H9 (cell line): ENCODE measurements around the gene THRAP3. TPM values are rescaled to one million over a fixed set of nuclear protein-coding genes. Genes with fewer than 3 reads are reported as not detected.
A peak's percentile ranks its signal among the peaks of the same experiment; 100 is the strongest.

Experiments used
- DNase-seq: peaks from one replicate; pipeline ENCODE4 v3.0.0-alpha.2; 2017
- H2AFZ ChIP-seq: one replicate; pipeline ENCODE4 v1.6.1; 2013; ENCODE audit warnings: mild to moderate bottlenecking, low read length, control low read depth, moderate library complexity
- H2AK5ac ChIP-seq: 2 replicates; pipeline ENCODE4 v1.6.1; 2013; ENCODE audit warnings: low read length, control low read depth, mixed read lengths; ENCODE audit not compliant: insufficient read length
- H2BK120ac ChIP-seq: one replicate; pipeline ENCODE4 v1.6.1; 2013; ENCODE audit warnings: low read depth, mild to moderate bottlenecking, low read length, control low read depth, inconsistent platforms; ENCODE audit not compliant: poor library complexity, severe bottlenecking
- H2BK12ac ChIP-seq: 2 replicates; pipeline ENCODE4 v1.6.1; 2013; ENCODE audit warnings: low read length, control low read depth, mixed read lengths, low read depth; ENCODE audit not compliant: insufficient read length
- H2BK15ac ChIP-seq: 2 replicates; pipeline ENCODE4 v1.6.1; 2013; ENCODE audit warnings: low read depth, low read length, control low read depth
- H2BK20ac ChIP-seq: one replicate; pipeline ENCODE4 v1.6.1; 2013; ENCODE audit warnings: low read depth, mild to moderate bottlenecking, low read length, control low read depth, inconsistent platforms; ENCODE audit not compliant: poor library complexity, severe bottlenecking
- H2BK5ac ChIP-seq: 2 replicates; pipeline ENCODE4 v1.6.1; 2013; ENCODE audit warnings: low read length, control low read depth, mixed read lengths; ENCODE audit not compliant: insufficient read length
- H3K14ac ChIP-seq: 2 replicates; pipeline ENCODE4 v1.6.1; 2013; ENCODE audit warnings: low read length, control low read depth; ENCODE audit not compliant: insufficient read depth
- H3K18ac ChIP-seq: 2 replicates; pipeline ENCODE4 v1.6.1; 2013; ENCODE audit warnings: low read depth, mild to moderate bottlenecking, mixed read lengths, low read length, control low read depth; ENCODE audit not compliant: insufficient read length
- H3K23ac ChIP-seq: 2 replicates; pipeline ENCODE4 v1.6.1; 2013; ENCODE audit warnings: low read length, control low read depth, mixed read lengths, low read depth; ENCODE audit not compliant: insufficient read length
- H3K23me2 ChIP-seq: 2 replicates; pipeline ENCODE4 v1.6.1; 2013; ENCODE audit warnings: low read depth, mild to moderate bottlenecking, mixed read lengths, low read length, control low read depth; ENCODE audit not compliant: insufficient read length, poor library complexity, severe bottlenecking
- H3K27ac ChIP-seq: 2 replicates; pipeline ENCODE4 v1.5.1; 2013; ENCODE audit warnings: low read length, control low read depth, mixed read lengths, low read depth; ENCODE audit not compliant: insufficient read length
- H3K27me3 ChIP-seq: 2 replicates; pipeline ENCODE4 v1.6.1; 2013; ENCODE audit warnings: low read length, control low read depth, inconsistent platforms; ENCODE audit not compliant: insufficient read depth
- H3K4ac ChIP-seq: 2 replicates; pipeline ENCODE4 v1.6.1; 2013; ENCODE audit warnings: low read depth, mild to moderate bottlenecking, control low read depth, inconsistent platforms, low read length, moderate library complexity
- H3K4me1 ChIP-seq: 2 replicates; pipeline ENCODE4 v1.6.1; 2013; ENCODE audit warnings: low read length, control low read depth, inconsistent platforms; ENCODE audit not compliant: insufficient read depth
- H3K4me2 ChIP-seq: 2 replicates; pipeline ENCODE4 v1.6.1; 2013; ENCODE audit warnings: low read length, control low read depth, mixed read lengths; ENCODE audit not compliant: insufficient read length, insufficient read depth
- H3K56ac ChIP-seq: 2 replicates; pipeline ENCODE4 v1.6.1; 2013; ENCODE audit warnings: low read depth, mild to moderate bottlenecking, mixed read lengths, low read length, control low read depth; ENCODE audit not compliant: insufficient read length
- H3K79me1 ChIP-seq: 2 replicates; pipeline ENCODE4 v1.6.1; 2013; ENCODE audit warnings: low read depth, mild to moderate bottlenecking, moderate library complexity, low read length, control low read depth, inconsistent platforms; ENCODE audit not compliant: insufficient read depth, poor library complexity, severe bottlenecking
- H3K79me2 ChIP-seq: 2 replicates; pipeline ENCODE4 v1.6.1; 2013; ENCODE audit warnings: low read length, control low read depth, inconsistent platforms; ENCODE audit not compliant: insufficient read depth
- H3K9ac ChIP-seq: 2 replicates; pipeline ENCODE4 v1.6.1; 2013; ENCODE audit warnings: low read length, control low read depth, mixed read lengths; ENCODE audit not compliant: insufficient read length; ENCODE audit errors: extremely low read depth
- H3K9me3 ChIP-seq: one replicate; pipeline ENCODE4 v1.6.1; 2013; ENCODE audit warnings: low read depth, low read length, inconsistent platforms; ENCODE audit not compliant: control insufficient read depth
- H3T11ph ChIP-seq: one replicate; pipeline ENCODE4 v1.6.1; 2013; ENCODE audit warnings: mild to moderate bottlenecking, low read length, control low read depth, inconsistent platforms
- H4K20me1 ChIP-seq: one replicate; pipeline ENCODE4 v1.6.1; 2013; ENCODE audit not compliant: control insufficient read depth, insufficient read length, insufficient read depth
- H4K5ac ChIP-seq: 2 replicates; pipeline ENCODE4 v1.6.1; 2013; ENCODE audit warnings: low read depth, mild to moderate bottlenecking, mixed read lengths, low read length, control low read depth; ENCODE audit not compliant: insufficient read length
- H4K8ac ChIP-seq: replicated peaks from 2 replicates; pipeline ENCODE4 v1.6.1; 2013; ENCODE audit warnings: low read length, control low read depth, mixed read lengths, low read depth; ENCODE audit not compliant: insufficient read length
- H4K91ac ChIP-seq: 2 replicates; pipeline ENCODE4 v1.6.1; 2013; ENCODE audit warnings: low read depth, mild to moderate bottlenecking, moderate library complexity, mixed read lengths, low read length, control low read depth; ENCODE audit not compliant: insufficient read length
- H3K27ac Mint-ChIP-seq, 3 experiments: 2 replicates in 2 of 3; 3 replicates in 1 of 3; pipeline ENCODE4 v1.8.0; 2020 to 2021; ENCODE audit warnings: mixed read lengths in 3 of 3, mild to moderate bottlenecking in 1 of 3, moderate library complexity in 1 of 3
- H3K27me3 Mint-ChIP-seq: 2 replicates; pipeline ENCODE4 v1.8.0; 2021; ENCODE audit warnings: low read depth, mild to moderate bottlenecking, moderate library complexity, mixed read lengths
- H3K36me3 Mint-ChIP-seq, 3 experiments: 2 replicates in 2 of 3; 3 replicates in 1 of 3; pipeline ENCODE4 v1.8.0; 2020 to 2021; ENCODE audit warnings: low read depth in 3 of 3, mixed read lengths in 3 of 3; ENCODE audit not compliant: insufficient read depth in 1 of 3
- H3K4me1 Mint-ChIP-seq, 2 experiments: 2 replicates each; pipeline ENCODE4 v1.8.0; 2020; ENCODE audit warnings: mixed read lengths in 2 of 2
- H3K4me3 Mint-ChIP-seq, 2 experiments: 2 replicates in 1 of 2; 3 replicates in 1 of 2; pipeline ENCODE4 v1.8.0; 2020 to 2021; ENCODE audit warnings: mild to moderate bottlenecking in 2 of 2, mixed read lengths in 2 of 2, moderate library complexity in 1 of 2
- H3K9me3 Mint-ChIP-seq, 2 experiments: 2 replicates in 1 of 2; 3 replicates in 1 of 2; pipeline ENCODE4 v1.8.0; 2020; ENCODE audit warnings: mild to moderate bottlenecking in 2 of 2, mixed read lengths in 2 of 2, moderate library complexity in 1 of 2
- CTCF ChIP-seq: fragments of 200-600 bp; sonication (generic); conservative IDR thresholded peaks from 3 replicates; pipeline ENCODE4 v1.8.0; 2021; ENCODE audit warnings: antibody characterized with exemption, mild to moderate bottlenecking
- WGBS: extraction: QIAGEN DNeasy Blood & Tissue Kit; methylation state at CpG from one replicate; pipeline ENCODE4 v1.1.7; 2013; ENCODE audit warnings: missing lambda C conversion rate, low lambda C conversion rate, mixed read lengths; ENCODE audit not compliant: insufficient read length; ENCODE audit errors: extremely low coverage; 5-methylcytosine and 5-hydroxymethylcytosine counted together
- total RNA-seq: library from RNA; stranded (reverse); gene quantifications from 2 replicates; pipeline ENCODE4 v1.2.1, GENCODE V29; 2021

The THRAP3 gene
- total RNA-seq, 1 experiment from 2014 or later: 186 TPM

DNA sequence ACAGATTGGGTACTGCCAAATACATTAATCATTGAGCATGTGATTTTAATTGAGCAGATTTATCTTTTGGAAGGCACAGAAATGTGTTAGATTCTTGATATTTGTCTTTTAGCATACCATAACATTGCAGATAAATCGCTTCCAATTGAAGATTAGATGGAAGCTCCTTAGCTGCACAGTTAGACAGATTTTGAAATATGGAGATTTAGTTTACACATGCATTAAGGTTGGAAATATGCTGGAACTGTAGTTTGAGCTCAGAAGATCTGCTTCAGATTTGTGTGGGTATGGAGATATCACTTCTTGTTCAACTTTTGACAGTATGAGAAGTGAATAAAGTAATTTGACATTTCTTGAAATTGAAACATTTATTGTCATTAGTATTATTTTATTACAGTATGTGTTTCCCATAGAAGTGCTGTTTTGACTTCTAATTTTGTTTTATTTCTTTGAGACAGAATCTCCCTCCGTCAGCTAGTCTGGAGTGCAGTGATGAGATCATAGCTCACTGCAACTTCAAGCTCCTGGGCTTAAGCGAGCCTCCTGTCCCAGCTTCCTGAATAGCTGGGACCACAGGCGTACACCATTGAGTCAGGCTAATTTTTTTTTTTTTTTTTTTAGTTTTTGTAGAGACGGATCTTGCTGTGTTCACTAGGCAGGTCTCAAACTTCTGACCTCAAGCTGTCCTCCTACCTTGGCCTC lies 29.1 kb downstream of the THRAP3 start:
- no peaks in the 10 kb centered on the region; the same call in 1 of the 2 replicates for H3K4me1 ChIP-seq
- H2AFZ ChIP-seq: no peak overlapping the region
- H2BK15ac ChIP-seq: no peak overlapping the region
- Mint-ChIP-seq H3K27ac (peak overlapping the region in 1 of 3 experiments; percentile 71; a peak in 2 of 7 replicates), H3K36me3 (peaks cover 4 to 11% (median 5%) of the 10 kb centered on the region in 3 experiments; a peak in 4 of 7 replicates), H3K4me1 (peaks cover 22 to 26% of the 10 kb centered on the region in 2 experiments), H3K9me3 (no peaks in the 10 kb centered on the region), H3K27me3 (no peaks in the 10 kb centered on the region), H3K4me3 (no peak overlapping the region)
- no peak overlapping the region for H2BK12ac ChIP-seq
- H3K23ac ChIP-seq: no peak overlapping the region
- H4K20me1 ChIP-seq: no peaks in the 10 kb centered on the region
- no peak for DNase-seq
- no peak overlapping the region for H3T11ph ChIP-seq
- no peak overlapping the region for H2AK5ac ChIP-seq
- H3K56ac ChIP-seq: no peak overlapping the region
- no peak overlapping the region for H4K8ac ChIP-seq
- no peak for TF ChIP-seq CTCF
- H3K18ac ChIP-seq: no peak overlapping the region
- no peaks in the 10 kb centered on the region for H3K9me3 ChIP-seq
- peaks cover 56% of the 10 kb centered on the region; the same call in 1 of the 2 replicates for H3K79me2 ChIP-seq
- H3K4me2 ChIP-seq: no peak overlapping the region
- H2BK20ac ChIP-seq: no peak overlapping the region
- WGBS: no CpG with 5 or more reads among the region's 5 CpGs
- peaks cover 10% of the 10 kb centered on the region for H3K79me1 ChIP-seq
- no peaks in the 10 kb centered on the region for H3K23me2 ChIP-seq
- H3K9ac ChIP-seq: no peak overlapping the region
- no peak overlapping the region for H2BK5ac ChIP-seq
- no peak overlapping the region for H3K14ac ChIP-seq
- no peak overlapping the region for H3K27ac ChIP-seq
- H3K4ac ChIP-seq: no peak overlapping the region
- no peak overlapping the region for H4K5ac ChIP-seq
- no peak overlapping the region for H4K91ac ChIP-seq
- no peaks in the 10 kb centered on the region for H3K27me3 ChIP-seq
- H2BK120ac ChIP-seq: no peak overlapping the region
